CD14-positive monocyte (primary cell): ENCODE results near the gene RAB4B. TPM values are rescaled to one million over a fixed set of nuclear protein-coding genes. Genes with fewer than 3 reads are reported as not detected.
"Not testable (repeated sequence)": the region's sequence is repeated elsewhere in the genome, so short reads cannot be mapped to it uniquely, and the experiment has no call there.

ENCODE experiments used
- DNase-seq, 3 donors: peaks; one replicate each; pipeline ENCODE4 v3.0.0-alpha.2; 2011 to 2022
- H2AFZ ChIP-seq: 2 replicates; pipeline ENCODE4 v1.6.0; 2012; ENCODE audit warnings: mild to moderate bottlenecking, low read depth, low read length, inconsistent platforms; ENCODE audit not compliant: insufficient read depth, poor library complexity, severe bottlenecking
- H3K27ac ChIP-seq, 2 donors: 1 replicate in 1 of 2; 2 replicates in 1 of 2; pipeline ENCODE4 v1.5.1; 2012 to 2013; ENCODE audit warnings: low read length in 2 of 2, control low read depth in 1 of 2, inconsistent platforms in 1 of 2, low read depth in 1 of 2, mild to moderate bottlenecking in 1 of 2
- H3K27me3 ChIP-seq, 2 donors: one replicate each; pipeline versions ENCODE4 v1.6.0 to v1.6.1; 2011 to 2013; ENCODE audit warnings: low read length in 2 of 2; ENCODE audit not compliant: control insufficient read depth in 2 of 2, insufficient read depth in 2 of 2
- H3K36me3 ChIP-seq, 2 donors: replicated peaks in 1 of 2; 1 replicate in 1 of 2; 2 replicates in 1 of 2; pipeline versions ENCODE4 v1.5.1 to v1.6.1; 2012 to 2013; ENCODE audit warnings: low read length in 2 of 2, control low read depth in 1 of 2, inconsistent platforms in 1 of 2, mild to moderate bottlenecking in 1 of 2; ENCODE audit not compliant: insufficient read depth in 2 of 2, control insufficient read depth in 1 of 2
- H3K4me1 ChIP-seq, 2 donors: 1 replicate in 1 of 2; 2 replicates in 1 of 2; pipeline versions ENCODE4 v1.5.1 to v1.6.1; 2012 to 2013; ENCODE audit warnings: low read length in 2 of 2, control low read depth in 1 of 2, inconsistent platforms in 1 of 2, mild to moderate bottlenecking in 1 of 2, moderate library complexity in 1 of 2; ENCODE audit not compliant: insufficient read depth in 2 of 2, control insufficient read depth in 1 of 2
- H3K4me2 ChIP-seq: replicated peaks from 2 replicates; pipeline ENCODE3; 2012; ENCODE audit warnings: low read length, moderate library complexity, mild to moderate bottlenecking; ENCODE audit not compliant: poor library complexity, severe bottlenecking; ENCODE audit errors: extremely low read depth
- H3K4me3 ChIP-seq, 3 experiments: fragments of 200-600 bp in 1 of 3; sonication (generic) in 1 of 3; replicated peaks in 1 of 3; 1 replicate in 2 of 3; 2 replicates in 1 of 3; pipeline ENCODE4 v1.5.1; 2011 to 2013; ENCODE audit warnings: low read length in 3 of 3, mild to moderate bottlenecking in 3 of 3, control low read depth in 2 of 3, low read depth in 2 of 3, inconsistent platforms in 1 of 3, moderate library complexity in 1 of 3
- H3K79me2 ChIP-seq: 2 replicates; pipeline ENCODE4 v1.6.0; 2012; ENCODE audit warnings: mild to moderate bottlenecking, control low read depth, inconsistent platforms, low read length, moderate library complexity; ENCODE audit not compliant: insufficient read depth
- H3K9ac ChIP-seq: 2 replicates; pipeline ENCODE4 v1.6.0; 2017; ENCODE audit warnings: low read length, mild to moderate bottlenecking; ENCODE audit not compliant: insufficient read depth, poor library complexity, severe bottlenecking
- H3K9me3 ChIP-seq, 2 donors: replicated peaks in 1 of 2; 1 replicate in 1 of 2; 2 replicates in 1 of 2; pipeline versions ENCODE4 v1.5.1 to v1.6.1; 2012 to 2013; ENCODE audit warnings: low read length in 2 of 2, control low read depth in 1 of 2; ENCODE audit not compliant: control insufficient read depth in 1 of 2, insufficient read depth in 1 of 2
- H4K20me1 ChIP-seq: 2 replicates; pipeline ENCODE4 v1.6.0; 2012; ENCODE audit warnings: mild to moderate bottlenecking, low read length, control low read depth, moderate library complexity; ENCODE audit not compliant: insufficient read depth
- H3K27ac Mint-ChIP-seq, 7 donors: one replicate each; pipeline ENCODE4 v1.8.0; 2020; ENCODE audit warnings: mild to moderate bottlenecking in 7 of 7, mixed read lengths in 7 of 7, moderate library complexity in 6 of 7, inconsistent platforms in 2 of 7
- H3K27me3 Mint-ChIP-seq, 3 donors: one replicate each; pipeline ENCODE4 v1.8.0; 2021 to 2022; ENCODE audit warnings: low read depth in 3 of 3, mild to moderate bottlenecking in 3 of 3, mixed read lengths in 3 of 3, moderate library complexity in 3 of 3, inconsistent platforms in 1 of 3
- H3K36me3 Mint-ChIP-seq, 2 donors: one replicate each; pipeline ENCODE4 v1.8.0; 2020; ENCODE audit warnings: mixed read lengths in 2 of 2, inconsistent platforms in 1 of 2, mild to moderate bottlenecking in 1 of 2
- H3K4me1 Mint-ChIP-seq: one replicate; pipeline ENCODE4 v1.8.0; 2020; ENCODE audit warnings: mild to moderate bottlenecking, mixed read lengths
- H3K4me3 Mint-ChIP-seq, 2 donors: one replicate each; pipeline ENCODE4 v1.8.0; 2020; ENCODE audit warnings: mild to moderate bottlenecking in 2 of 2, mixed read lengths in 2 of 2, moderate library complexity in 1 of 2
- H3K9me3 Mint-ChIP-seq, 7 donors: one replicate each; pipeline ENCODE4 v1.8.0; 2020 to 2022; ENCODE audit warnings: mixed read lengths in 7 of 7, mild to moderate bottlenecking in 6 of 7, moderate library complexity in 6 of 7, inconsistent platforms in 2 of 7
- WGBS: methylation state at CpG from one replicate; pipeline ENCODE4 v1.1.5; 2013; ENCODE audit warnings: missing lambda C conversion rate; ENCODE audit not compliant: insufficient coverage; 5-methylcytosine and 5-hydroxymethylcytosine counted together
- intact Hi-C, 2 donors: fragments of 100-400 bp; cut with micrococcal nuclease; formaldehyde crosslinking; loops; one replicate each; pipeline versions ENCODE4 v1.15.0 to v1.15.1; 2023
- polyA plus RNA-seq, 3 donors: library from polyadenylated mRNA; depleted of rRNA in 1 of 3; unstranded in 2 of 3; stranded (reverse) in 1 of 3; fragments of 300-500 nt in 2 of 3; fragments of >200 nt in 1 of 3; fragmentation: Illumina TruSeq in 2 of 3; gene quantifications; 1 replicate in 2 of 3; 2 replicates in 1 of 3; pipeline ENCODE4 v1.2.3, GENCODE V29; 2012 to 2021
- TF ChIP-seq, protein P1 (sequence below): fragments of 200-600 bp; IDR thresholded peaks from one replicate; pipeline ENCODE4 v1.8.0; 2022; ENCODE audit warnings: antibody characterized with exemption, mild to moderate bottlenecking

RAB4B gene
- polyA plus RNA-seq, 3 donors, result 89.4 to 132 (median 108) TPM

DNA sequence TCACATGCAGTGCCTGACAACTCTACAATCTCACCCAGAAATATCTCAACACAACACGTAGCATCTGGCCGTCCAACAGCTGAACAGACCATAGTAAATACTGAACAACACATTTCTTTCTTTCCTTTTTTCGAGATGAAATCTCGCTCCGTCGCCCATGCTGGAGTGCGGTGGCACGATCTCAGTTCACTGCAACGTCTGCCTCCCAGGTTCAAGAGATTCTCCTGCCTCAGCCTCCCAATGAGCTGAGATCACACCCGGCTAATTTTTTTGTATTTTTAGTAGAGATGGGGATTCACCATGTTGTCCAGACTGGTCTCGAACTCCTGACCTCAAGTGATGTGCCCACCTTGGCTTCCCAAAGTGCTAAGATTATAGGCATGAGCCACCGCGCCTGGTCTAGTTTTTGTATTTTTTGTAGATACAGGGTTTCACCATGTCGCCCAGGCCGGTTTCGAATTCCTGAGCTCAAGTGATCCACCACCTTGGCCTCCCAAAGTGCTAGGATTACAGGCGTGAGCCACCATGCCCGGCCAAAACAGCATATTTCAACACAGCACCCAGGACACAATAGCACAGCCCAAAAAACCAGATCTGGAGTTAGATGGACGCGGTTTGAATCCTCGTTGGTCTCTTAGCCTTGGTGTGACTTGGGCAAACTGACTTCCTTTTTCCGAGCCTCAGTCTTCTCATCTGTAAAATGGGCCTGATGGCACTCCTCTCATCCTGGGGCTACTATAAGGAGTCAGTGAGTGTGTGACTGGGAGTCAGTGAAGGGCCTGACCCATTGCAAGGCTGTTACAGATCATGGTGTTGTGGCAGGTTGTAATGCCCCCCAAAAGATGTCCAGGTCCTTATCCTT lies 49.6 kb downstream of the RAB4B start:
- Mint-ChIP-seq H3K27ac (peak overlapping the region in 4 of 7 donors; percentile 46 to 82 (median 70)), H3K4me3 (no peak overlapping the region), H3K36me3 (peaks cover 8 to 9% of the 10 kb centered on the region in 2 donors), H3K4me1 (peaks cover 49% of the 10 kb centered on the region), H3K27me3 (peaks cover 0 to 6% (median 1%) of the 10 kb centered on the region in 3 donors), H3K9me3 (peaks cover 0 to 2% (median 0%) of the 10 kb centered on the region in 7 donors)
- Histone ChIP-seq H3K9me3 (no peaks in the 10 kb centered on the region), H3K4me1 (peaks cover 36 to 40% of the 10 kb centered on the region in 2 donors), H2AFZ (no peak overlapping the region), H3K27ac (no peak overlapping the region), H3K4me3 (no peak overlapping the region), H4K20me1 (no peaks in the 10 kb centered on the region), H3K36me3 (no peaks in the 10 kb centered on the region), H3K27me3 (no peaks in the 10 kb centered on the region), H3K4me2 (no peak overlapping the region), H3K9ac (no peak overlapping the region), H3K79me2 (no peaks in the 10 kb centered on the region)
- intact Hi-C loops, result no loop called here
- WGBS, result 96% methylated on average over 17 of the region's 22 CpGs
- TF ChIP-seq, protein P1, sequence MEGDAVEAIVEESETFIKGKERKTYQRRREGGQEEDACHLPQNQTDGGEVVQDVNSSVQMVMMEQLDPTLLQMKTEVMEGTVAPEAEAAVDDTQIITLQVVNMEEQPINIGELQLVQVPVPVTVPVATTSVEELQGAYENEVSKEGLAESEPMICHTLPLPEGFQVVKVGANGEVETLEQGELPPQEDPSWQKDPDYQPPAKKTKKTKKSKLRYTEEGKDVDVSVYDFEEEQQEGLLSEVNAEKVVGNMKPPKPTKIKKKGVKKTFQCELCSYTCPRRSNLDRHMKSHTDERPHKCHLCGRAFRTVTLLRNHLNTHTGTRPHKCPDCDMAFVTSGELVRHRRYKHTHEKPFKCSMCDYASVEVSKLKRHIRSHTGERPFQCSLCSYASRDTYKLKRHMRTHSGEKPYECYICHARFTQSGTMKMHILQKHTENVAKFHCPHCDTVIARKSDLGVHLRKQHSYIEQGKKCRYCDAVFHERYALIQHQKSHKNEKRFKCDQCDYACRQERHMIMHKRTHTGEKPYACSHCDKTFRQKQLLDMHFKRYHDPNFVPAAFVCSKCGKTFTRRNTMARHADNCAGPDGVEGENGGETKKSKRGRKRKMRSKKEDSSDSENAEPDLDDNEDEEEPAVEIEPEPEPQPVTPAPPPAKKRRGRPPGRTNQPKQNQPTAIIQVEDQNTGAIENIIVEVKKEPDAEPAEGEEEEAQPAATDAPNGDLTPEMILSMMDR, result no peak
- no peak for DNase-seq

DNA sequence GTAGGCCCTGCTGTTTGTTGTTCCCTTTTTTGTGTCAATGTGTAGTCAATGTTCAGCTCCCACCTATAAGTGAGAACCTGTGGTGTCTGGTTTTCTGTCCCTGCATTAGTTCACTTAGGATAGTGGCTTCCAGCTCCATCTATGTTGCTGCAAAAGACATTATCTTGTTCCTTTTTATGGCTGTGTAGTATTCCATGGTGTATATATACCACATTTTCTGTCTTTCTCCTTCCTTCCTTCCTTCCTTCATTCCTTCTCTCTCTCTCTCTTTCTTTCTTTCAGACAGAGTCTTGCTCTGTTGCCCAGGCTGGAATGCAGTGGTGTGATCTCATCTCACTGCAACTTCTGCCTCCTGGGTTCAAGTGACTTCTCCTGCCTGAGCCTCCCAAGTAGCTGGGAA lies 51.2 kb downstream of the RAB4B start:
- Mint-ChIP-seq H3K9me3 (peaks cover 0 to 2% (median 0%) of the 10 kb centered on the region in 7 donors), H3K4me1 (peaks cover 46% of the 10 kb centered on the region), H3K4me3 (no peak overlapping the region), H3K27ac (no peak overlapping the region), H3K27me3 (peaks cover 0 to 5% (median 1%) of the 10 kb centered on the region in 3 donors), H3K36me3 (peaks cover 5 to 9% of the 10 kb centered on the region in 2 donors)
- Histone ChIP-seq H3K4me2 (no peak overlapping the region), H3K27ac (no peak overlapping the region), H3K9me3 (no peaks in the 10 kb centered on the region), H3K27me3 (no peaks in the 10 kb centered on the region), H3K36me3 (no peaks in the 10 kb centered on the region), H3K9ac (no peak overlapping the region), H3K4me1 (peaks cover 24 to 34% of the 10 kb centered on the region in 2 donors), H4K20me1 (no peaks in the 10 kb centered on the region), H2AFZ (no peak overlapping the region), H3K79me2 (no peaks in the 10 kb centered on the region), H3K4me3 (no peak overlapping the region)
- TF ChIP-seq, protein P1, result no peak
- intact Hi-C loops, result no loop called here
- no peak for DNase-seq

DNA sequence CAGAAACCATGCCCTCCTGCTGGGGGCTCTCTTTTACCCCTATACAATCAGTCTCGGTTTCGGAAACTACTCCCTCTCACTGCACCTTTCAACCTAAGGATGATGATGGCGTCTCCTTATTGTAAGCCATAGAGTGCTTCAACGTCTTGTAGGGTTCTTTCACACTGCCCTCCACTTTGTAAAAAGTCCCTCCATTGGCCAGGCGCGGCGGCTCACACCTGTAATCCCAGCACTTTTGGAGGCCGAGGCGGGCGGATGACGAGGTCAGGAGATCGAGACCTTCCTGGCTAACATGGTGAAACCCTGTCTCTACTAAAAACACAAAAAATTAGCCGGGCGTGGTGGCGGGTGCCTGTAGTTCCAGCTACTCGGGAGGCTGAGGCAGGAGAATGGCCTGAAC lies 52.7 kb downstream of the RAB4B start:
- DNase-seq, H3K9me3 ChIP-seq, H3K27me3 Mint-ChIP-seq, H3K4me3 Mint-ChIP-seq, H2AFZ ChIP-seq, H3K36me3 ChIP-seq, H3K9me3 Mint-ChIP-seq, H4K20me1 ChIP-seq, H3K79me2 ChIP-seq, H3K27me3 ChIP-seq, H3K4me3 ChIP-seq, intact Hi-C loops, H3K9ac ChIP-seq, H3K36me3 Mint-ChIP-seq, H3K4me2 ChIP-seq, H3K27ac ChIP-seq: not testable (repeated sequence)
- Mint-ChIP-seq H3K27ac (peak overlapping the region in 1 of 7 donors; percentile 18), H3K4me1 (peaks cover 37% of the 10 kb centered on the region)
- 98% methylated on average over 7 of the region's 16 CpGs for WGBS
- peaks cover 15 to 29% of the 10 kb centered on the region in 2 donors for H3K4me1 ChIP-seq
